Glutamatergic neuron (in vitro differentiated cells): Measurements from ENCODE around the gene PMPCA. TPM values are rescaled to one million over a fixed set of nuclear protein-coding genes. Genes with fewer than 3 reads are reported as not detected.

ENCODE experiments used
- DNase-seq: peaks from one replicate; pipeline ENCODE4 v3.0.0; 2022
- H3K27ac Mint-ChIP-seq: one replicate; pipeline ENCODE4 v1.8.0; 2020; ENCODE audit warnings: mild to moderate bottlenecking, mixed read lengths, inconsistent platforms; ENCODE audit not compliant: unreplicated experiment
- H3K27me3 Mint-ChIP-seq: one replicate; pipeline ENCODE4 v1.8.0; 2020; ENCODE audit warnings: mild to moderate bottlenecking, moderate library complexity, mixed read lengths, inconsistent platforms; ENCODE audit not compliant: unreplicated experiment
- H3K36me3 Mint-ChIP-seq: one replicate; pipeline ENCODE4 v1.8.0; 2020; ENCODE audit warnings: mild to moderate bottlenecking, mixed read lengths, inconsistent platforms; ENCODE audit not compliant: unreplicated experiment
- H3K4me1 Mint-ChIP-seq: one replicate; pipeline ENCODE4 v1.8.0; 2020; ENCODE audit warnings: mild to moderate bottlenecking, low read depth, mixed read lengths, inconsistent platforms; ENCODE audit not compliant: unreplicated experiment
- H3K4me3 Mint-ChIP-seq: one replicate; pipeline ENCODE4 v1.8.0; 2020; ENCODE audit warnings: mild to moderate bottlenecking, mixed read lengths, inconsistent platforms; ENCODE audit not compliant: unreplicated experiment
- H3K9me3 Mint-ChIP-seq: one replicate; pipeline ENCODE4 v1.8.0; 2020; ENCODE audit warnings: mild to moderate bottlenecking, moderate library complexity, mixed read lengths, inconsistent platforms; ENCODE audit not compliant: unreplicated experiment
- total RNA-seq: library from RNA; stranded (reverse); fragmentation: NEBNext Ultra II Directional; extraction: Animal tissue kit (Norgen Biotek cat#: 25700); gene quantifications from one replicate; pipeline ENCODE4 v1.2.1, GENCODE V29; 2021; ENCODE audit not compliant: unreplicated experiment
- TF ChIP-seq, protein P1 (sequence below): fragments of 200-600 bp; sonication (generic); IDR thresholded peaks from one replicate; pipeline ENCODE4 v1.5.0; 2021; ENCODE audit not compliant: partially characterized antibody, unreplicated experiment

The PMPCA gene
- total RNA-seq, 1 donor from 2014 or later = 69.0 TPM

DNA sequence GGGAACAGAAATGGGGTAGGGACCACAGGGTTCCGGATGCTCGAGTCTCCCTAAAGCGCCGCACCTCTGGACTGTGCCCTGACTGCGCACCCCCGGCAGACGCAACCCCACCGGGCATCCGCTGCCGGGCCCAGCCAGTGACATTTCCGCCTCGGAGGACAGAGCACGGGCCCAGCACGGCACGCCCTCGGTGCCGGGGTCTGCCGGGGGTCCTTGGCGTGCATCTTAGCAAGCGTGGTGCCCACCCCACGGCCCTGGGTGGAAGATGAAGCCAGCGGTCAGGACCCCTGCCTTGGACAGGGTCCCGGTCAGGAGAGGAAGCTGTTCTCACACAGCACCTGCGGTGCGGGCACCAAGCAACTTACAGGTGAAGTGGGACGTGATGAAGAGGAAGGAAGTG is 22.1 kb downstream of the PMPCA start:
- Mint-ChIP-seq H3K27me3 (peaks cover 11% of the 10 kb centered on the region), H3K4me1 (peaks cover 21% of the 10 kb centered on the region), H3K9me3 (peaks cover 3% of the 10 kb centered on the region), H3K36me3 (no peaks in the 10 kb centered on the region), H3K27ac (no peak overlapping the region), H3K4me3 (no peak overlapping the region)
- TF ChIP-seq, protein P1, sequence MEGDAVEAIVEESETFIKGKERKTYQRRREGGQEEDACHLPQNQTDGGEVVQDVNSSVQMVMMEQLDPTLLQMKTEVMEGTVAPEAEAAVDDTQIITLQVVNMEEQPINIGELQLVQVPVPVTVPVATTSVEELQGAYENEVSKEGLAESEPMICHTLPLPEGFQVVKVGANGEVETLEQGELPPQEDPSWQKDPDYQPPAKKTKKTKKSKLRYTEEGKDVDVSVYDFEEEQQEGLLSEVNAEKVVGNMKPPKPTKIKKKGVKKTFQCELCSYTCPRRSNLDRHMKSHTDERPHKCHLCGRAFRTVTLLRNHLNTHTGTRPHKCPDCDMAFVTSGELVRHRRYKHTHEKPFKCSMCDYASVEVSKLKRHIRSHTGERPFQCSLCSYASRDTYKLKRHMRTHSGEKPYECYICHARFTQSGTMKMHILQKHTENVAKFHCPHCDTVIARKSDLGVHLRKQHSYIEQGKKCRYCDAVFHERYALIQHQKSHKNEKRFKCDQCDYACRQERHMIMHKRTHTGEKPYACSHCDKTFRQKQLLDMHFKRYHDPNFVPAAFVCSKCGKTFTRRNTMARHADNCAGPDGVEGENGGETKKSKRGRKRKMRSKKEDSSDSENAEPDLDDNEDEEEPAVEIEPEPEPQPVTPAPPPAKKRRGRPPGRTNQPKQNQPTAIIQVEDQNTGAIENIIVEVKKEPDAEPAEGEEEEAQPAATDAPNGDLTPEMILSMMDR = no peak
- DNase-seq = no peak

- peaks cover 13% of the 10 kb centered on the region for H3K27me3 Mint-ChIP-seq
- H3K4me1 Mint-ChIP-seq = peaks cover 21% of the 10 kb centered on the region
- no peak for DNase-seq
- no peaks in the 10 kb centered on the region for H3K36me3 Mint-ChIP-seq
- H3K27ac Mint-ChIP-seq = no peak overlapping the region
- H3K9me3 Mint-ChIP-seq = peaks cover 3% of the 10 kb centered on the region
- H3K4me3 Mint-ChIP-seq = no peak overlapping the region
- TF ChIP-seq, protein P1 = no peak
Measured at GRCh38 chr9:136433043-136433715, 22.7 kb downstream of the PMPCA start.

GRCh38 chr9:136433849-136434579 is 23.6 kb downstream of the PMPCA start:
- Mint-ChIP-seq H3K36me3 (no peaks in the 10 kb centered on the region), H3K4me1 (peaks cover 20% of the 10 kb centered on the region), H3K4me3 (no peak overlapping the region), H3K27ac (no peak overlapping the region), H3K27me3 (peaks cover 10% of the 10 kb centered on the region), H3K9me3 (peaks cover 3% of the 10 kb centered on the region)
- DNase-seq = no peak
- TF ChIP-seq, protein P1 = no peak

DNA sequence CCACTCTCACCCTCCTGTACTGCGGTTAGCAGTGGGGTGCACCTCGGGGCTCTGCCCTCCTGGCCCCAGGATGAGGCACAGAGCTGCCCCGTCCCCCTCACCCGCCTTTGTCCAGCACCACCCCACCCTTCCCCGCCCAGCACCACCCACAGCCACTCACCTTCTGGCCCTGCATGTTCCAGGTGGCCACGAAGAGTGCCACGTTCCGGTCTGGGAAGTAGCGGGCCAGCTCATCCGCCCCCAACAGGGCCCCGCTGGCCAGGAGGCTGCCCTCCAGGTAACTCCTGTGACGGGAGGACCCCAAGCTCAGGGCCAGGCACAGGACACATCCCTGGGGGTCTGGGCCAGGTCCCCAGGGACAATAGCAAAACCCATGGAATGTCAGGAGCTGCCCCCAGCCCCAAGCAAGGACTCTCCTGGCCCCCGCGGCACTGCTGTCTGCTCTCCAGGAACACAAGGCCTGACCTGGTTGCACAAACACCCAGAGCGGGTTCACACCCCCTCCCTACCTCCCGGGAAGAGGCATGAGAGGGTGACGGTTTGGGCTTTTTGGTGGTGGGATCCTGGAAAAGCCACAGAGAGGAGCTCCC is 24.2 kb downstream of the PMPCA start:
- Mint-ChIP-seq H3K9me3 (peaks cover 3% of the 10 kb centered on the region), H3K4me1 (peaks cover 20% of the 10 kb centered on the region)

More for the DNA sequence above, 24.2 kb downstream of the PMPCA start:
- TF ChIP-seq, protein P1 = no peak
- H3K4me3 Mint-ChIP-seq = no peak overlapping the region
- no peaks in the 10 kb centered on the region for H3K36me3 Mint-ChIP-seq
- H3K27me3 Mint-ChIP-seq = peaks cover 10% of the 10 kb centered on the region
- DNase-seq = no peak
- no peak overlapping the region for H3K27ac Mint-ChIP-seq
